Measurements from ENCODE around the gene REPS1.

The REPS1 gene

DNA sequence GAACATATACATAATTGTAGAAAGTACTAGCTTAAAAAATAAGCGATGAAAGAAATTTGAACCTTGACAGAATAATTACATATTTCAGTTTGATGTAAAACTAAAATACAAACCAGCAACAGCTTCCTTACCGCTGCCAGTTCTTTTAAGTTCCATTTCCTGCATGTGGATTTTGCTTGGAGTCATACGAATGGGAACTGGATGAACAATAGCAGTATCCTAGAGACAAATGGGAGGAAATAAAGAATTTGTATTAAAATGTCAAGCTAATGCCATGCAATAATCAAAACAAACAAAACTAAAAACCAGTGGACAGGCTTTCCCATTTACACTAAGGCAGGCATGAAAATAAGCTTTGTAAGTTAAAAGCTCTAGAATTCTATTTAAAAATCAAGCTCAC, 67.1 kb downstream of the REPS1 start:
- DNase-seq: no peak

DNA sequence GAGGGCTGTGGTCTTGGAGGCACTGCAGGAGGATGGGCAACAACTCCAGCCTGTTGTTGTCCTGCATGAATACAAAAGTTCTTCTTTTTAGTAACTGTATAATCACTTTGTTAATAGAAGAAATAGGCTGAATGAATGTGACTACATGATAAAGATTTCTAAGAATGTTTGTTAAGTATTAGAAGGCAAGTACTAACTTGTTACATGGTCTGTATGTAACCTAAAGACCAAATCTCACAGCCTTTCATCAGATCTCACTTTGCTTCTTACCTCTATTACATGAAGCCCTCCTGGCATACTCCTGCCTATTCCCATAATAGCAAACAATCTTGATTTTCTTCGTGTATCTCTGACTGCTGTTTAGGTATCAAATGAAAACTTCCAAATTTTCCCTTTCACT, 73.4 kb downstream of the REPS1 start:
- no peak for DNase-seq

GRCh38 chr6:138912308-138912707, 75.7 kb downstream of the REPS1 start:
- DNase-seq: no peak

DNA sequence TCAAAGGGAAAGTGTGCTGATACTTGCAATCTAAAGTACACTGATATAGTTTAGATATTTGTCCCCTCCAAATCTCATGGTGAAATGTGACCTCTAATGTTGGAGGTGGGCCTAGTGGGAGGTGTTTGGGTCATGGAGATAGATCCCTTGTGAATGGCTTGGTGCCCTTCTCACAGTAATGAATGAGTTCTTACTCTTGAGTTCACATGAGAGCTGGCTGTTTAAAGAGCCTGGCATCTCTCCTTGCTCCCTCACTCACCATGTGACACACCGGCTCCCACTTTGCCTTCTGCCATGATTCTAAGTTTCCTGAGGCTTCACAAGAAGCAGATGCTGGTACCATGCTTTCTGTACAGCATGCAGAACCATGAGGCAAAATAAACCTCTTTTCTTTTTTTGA, 78.1 kb downstream of the REPS1 start:
- DNase-seq: no peak

DNA sequence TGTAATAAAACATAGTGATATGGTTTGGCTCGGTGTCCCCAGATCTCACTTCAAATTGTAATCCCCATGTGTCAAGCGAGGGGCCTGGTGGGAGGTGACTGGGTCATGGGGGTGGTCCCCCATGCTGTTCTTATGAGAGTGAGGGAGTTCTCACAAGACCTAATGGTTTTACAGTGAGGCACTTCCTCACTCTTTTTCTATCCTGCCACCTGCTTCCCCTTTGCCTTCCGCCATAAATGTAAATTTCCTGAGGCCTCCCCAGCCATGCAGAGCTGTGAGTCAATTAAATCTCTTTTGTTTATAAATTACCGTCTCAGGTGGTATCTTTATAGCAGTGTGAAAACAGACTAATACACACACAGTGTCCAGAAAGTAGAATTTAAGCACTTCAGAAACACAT, 78.5 kb downstream of the REPS1 start:
- DNase-seq: no peak

DNA sequence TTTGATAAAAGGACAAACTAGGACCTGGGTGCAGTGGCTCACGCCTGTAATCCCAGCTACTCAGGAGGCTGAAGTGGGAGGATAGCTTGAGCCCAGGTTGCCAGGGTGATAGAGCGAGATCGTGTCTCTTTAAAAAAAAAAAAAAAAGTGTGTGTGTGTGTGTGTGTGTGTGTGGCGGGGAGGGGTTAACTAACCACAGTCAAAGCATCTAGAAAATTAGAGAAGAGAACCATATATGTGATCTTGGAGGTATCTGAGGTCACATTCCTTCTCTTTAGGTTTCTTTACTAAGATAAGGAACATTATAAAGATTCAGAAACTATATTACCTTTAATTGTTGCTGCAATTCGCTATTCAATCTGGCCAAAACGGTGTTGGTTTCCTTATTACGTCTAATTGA, 80.9 kb downstream of the REPS1 start:
- DNase-seq: no peak

DNA sequence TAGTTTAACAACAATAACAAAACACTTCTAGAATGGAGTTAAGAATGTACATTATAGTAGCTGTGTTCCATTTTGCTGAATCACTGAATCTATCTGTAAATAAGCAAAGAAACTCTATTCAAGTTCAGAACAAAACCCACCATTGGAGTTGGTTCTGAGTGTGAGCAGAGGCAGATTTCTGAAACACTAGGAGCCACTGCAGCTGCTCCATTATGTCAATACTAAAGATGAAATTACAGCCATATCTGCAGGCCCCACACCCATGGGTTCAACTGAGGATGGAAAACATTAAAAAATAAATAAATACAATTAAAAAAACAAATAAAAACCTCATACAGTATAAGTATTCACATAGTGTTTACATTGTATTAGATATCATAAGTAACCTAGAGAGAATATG, 91.0 kb downstream of the REPS1 start:
- no peak for DNase-seq

GRCh38 chr6:138896104-138896756, 91.8 kb downstream of the REPS1 start:
- no peak for DNase-seq

GRCh38 chr6:138891255-138891986, 96.6 kb downstream of the REPS1 start:
- DNase-seq: no peak

DNA sequence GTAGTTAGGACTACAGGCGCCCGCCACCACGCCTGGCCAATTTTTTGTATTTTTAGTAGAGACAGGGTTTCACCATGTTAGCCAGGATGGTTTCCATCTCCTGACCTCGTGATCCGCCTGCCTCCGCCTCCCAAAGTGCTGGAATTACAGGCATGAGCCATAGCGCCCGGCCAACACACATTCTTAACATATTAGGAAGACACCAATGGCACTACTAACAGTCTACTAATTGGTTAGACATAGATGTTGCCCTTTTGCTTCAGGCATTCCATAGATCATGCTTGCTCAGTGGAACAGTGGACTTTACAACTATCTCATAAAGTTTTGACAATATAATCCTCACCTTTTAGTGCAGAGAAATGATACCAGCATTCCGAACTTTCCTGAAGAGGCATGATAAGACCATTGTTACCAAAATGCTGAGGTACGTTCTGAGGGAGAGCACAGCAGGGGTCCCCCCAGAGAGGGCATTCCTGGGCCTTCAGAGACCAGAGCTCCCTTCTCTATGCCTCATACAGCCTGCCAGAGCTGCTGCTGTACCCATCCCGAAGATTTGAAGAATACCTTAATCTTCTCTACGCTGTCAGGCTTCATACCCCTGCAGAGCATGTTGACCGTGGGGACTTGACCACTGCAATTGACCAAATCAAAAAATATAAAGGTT, 102.8 kb downstream of the REPS1 start:
- no peak for DNase-seq

DNA sequence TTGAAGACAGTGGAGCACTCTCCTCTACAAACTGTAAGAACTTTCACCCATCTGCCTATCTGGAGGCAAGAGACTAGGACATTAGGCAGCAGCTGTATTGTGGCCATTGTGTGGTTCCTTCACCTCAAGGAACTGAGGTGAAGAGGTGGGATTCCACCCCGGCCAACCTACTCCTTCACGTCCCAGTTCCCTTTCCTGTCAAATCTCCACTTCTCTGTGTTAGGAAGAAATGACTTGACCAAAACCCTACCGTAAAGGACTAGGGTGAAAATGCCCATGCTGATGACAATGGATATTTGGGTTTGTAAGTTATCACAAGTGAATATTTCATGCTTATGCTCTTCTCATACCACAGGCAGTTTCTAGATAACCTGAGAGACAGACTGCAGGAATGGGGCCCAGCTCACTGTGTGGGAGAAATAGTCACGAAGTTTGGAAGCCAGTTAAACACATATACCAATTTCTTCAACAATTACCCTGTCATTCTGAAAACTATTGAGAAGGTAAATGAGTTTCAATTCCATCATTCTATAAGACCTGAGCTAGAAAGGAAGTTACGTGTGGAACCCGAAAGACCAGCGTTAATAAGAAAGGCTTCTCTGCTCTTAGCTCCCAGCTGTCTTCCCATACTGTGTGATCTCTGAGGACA, 105.6 kb downstream of the REPS1 start:
- no peak for DNase-seq

GRCh38 chr6:138873191-138873590, 114.9 kb downstream of the REPS1 start:
- no peak for DNase-seq

DNA sequence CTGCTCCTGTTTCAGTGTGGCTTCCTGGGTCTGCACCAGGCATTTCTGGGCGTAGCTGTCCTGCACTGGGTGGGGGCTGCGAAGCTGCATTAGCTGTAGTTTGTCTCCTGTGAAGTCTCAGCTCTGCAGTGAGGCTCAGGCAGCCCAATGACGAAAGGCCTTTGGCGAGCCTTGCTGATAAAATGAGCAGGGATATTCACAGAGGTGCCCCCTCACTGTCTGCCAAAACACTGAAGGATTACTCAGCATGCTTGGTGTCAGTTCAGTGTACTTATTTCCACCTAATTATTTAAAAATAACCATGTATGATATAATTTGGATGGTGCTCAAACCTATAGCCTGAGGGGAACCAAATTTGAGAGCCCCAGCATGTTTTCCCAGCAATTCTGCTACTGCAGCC, 118.7 kb downstream of the REPS1 start:
- no peak for DNase-seq

DNA sequence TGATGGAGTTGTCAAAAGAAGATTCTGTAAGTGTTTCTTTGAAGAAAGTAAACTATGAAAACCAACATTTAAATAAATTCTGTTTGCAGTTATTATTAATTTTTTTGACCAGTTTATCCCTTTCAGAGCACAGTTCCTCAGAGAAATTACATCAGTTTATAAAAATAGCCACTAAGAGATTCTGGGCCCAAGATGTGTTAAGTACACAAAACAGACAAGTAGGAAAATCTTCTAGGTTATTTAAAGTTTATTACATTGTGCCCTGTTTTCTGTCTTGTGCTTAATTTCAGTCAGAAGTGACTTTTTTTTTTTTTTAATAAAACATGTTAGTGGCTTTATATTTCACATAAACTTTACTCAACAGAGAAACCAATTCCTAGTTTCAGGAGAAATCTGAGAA, 119.9 kb downstream of the REPS1 start:
- DNase-seq: no peak

GRCh38 chr6:138865480-138866109, 122.5 kb downstream of the REPS1 start:
- DNase-seq: no peak

DNA sequence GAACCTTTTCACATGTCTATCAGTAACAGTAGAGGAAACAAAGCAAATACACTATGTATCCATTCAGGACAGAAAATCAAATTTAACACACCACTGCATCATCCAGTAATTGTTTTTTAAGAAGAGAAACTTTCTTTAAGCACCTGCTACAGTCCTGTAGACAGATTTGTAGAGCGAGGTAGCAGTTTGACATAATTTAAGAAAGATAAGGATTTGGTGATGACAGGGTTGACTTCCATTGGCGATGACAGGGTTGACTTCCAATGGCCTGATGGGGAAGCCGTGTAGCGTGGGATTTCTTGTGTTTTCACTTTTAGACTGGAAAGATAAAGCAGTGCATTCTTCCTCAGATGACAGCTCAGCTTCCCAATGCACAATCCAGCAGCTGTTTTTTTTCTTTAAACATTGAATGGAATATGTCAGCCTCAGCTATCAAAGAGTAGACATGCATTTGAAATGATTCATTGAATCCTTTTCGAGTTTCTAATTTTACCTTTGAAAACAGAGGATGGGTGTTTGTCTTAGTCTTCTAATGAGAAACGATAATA, 123.6 kb downstream of the REPS1 start:
- no peak for DNase-seq

- DNase-seq: no peak
Measured at GRCh38 chr6:138863321-138863720, 124.7 kb downstream of the REPS1 start.

- no peak for DNase-seq
Measured at GRCh38 chr6:138862456-138862855, 125.6 kb downstream of the REPS1 start.

GRCh38 chr6:138857775-138858174, 130.3 kb downstream of the REPS1 start:
- DNase-seq: no peak

DNA sequence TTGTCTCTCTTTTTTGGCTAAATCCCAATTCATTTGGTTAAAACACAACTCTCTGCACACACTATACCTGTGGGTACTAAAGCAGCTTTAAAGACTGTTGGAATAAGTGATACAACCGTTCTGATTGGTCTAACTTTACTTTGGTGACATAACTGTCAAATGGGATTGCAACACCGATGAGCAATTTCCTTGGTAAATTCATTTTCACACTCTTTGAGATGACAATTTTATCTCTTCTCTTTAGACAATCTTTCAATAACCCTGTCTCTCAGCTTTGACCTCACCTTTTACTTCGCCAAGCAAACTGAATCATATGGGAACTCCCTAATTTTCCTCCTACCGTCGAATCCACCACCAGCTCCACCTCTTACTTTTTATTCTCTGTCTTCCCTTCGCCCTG, 131.4 kb downstream of the REPS1 start:
- no peak for DNase-seq
